H9 (cell line): ENCODE results near the gene AKAP11. TPM values are rescaled to one million over a fixed set of nuclear protein-coding genes. Genes with fewer than 3 reads are reported as not detected.

Source experiments
- DNase-seq: peaks from one replicate; pipeline ENCODE4 v3.0.0-alpha.2; 2017
- H2AFZ ChIP-seq: one replicate; pipeline ENCODE4 v1.6.1; 2013; ENCODE audit warnings: mild to moderate bottlenecking, low read length, control low read depth, moderate library complexity
- H2AK5ac ChIP-seq: 2 replicates; pipeline ENCODE4 v1.6.1; 2013; ENCODE audit warnings: low read length, control low read depth, mixed read lengths; ENCODE audit not compliant: insufficient read length
- H2BK120ac ChIP-seq: one replicate; pipeline ENCODE4 v1.6.1; 2013; ENCODE audit warnings: low read depth, mild to moderate bottlenecking, low read length, control low read depth, inconsistent platforms; ENCODE audit not compliant: poor library complexity, severe bottlenecking
- H2BK12ac ChIP-seq: 2 replicates; pipeline ENCODE4 v1.6.1; 2013; ENCODE audit warnings: low read length, control low read depth, mixed read lengths, low read depth; ENCODE audit not compliant: insufficient read length
- H2BK15ac ChIP-seq: 2 replicates; pipeline ENCODE4 v1.6.1; 2013; ENCODE audit warnings: low read depth, low read length, control low read depth
- H2BK20ac ChIP-seq: one replicate; pipeline ENCODE4 v1.6.1; 2013; ENCODE audit warnings: low read depth, mild to moderate bottlenecking, low read length, control low read depth, inconsistent platforms; ENCODE audit not compliant: poor library complexity, severe bottlenecking
- H2BK5ac ChIP-seq: 2 replicates; pipeline ENCODE4 v1.6.1; 2013; ENCODE audit warnings: low read length, control low read depth, mixed read lengths; ENCODE audit not compliant: insufficient read length
- H3K14ac ChIP-seq: 2 replicates; pipeline ENCODE4 v1.6.1; 2013; ENCODE audit warnings: low read length, control low read depth; ENCODE audit not compliant: insufficient read depth
- H3K18ac ChIP-seq: 2 replicates; pipeline ENCODE4 v1.6.1; 2013; ENCODE audit warnings: low read depth, mild to moderate bottlenecking, mixed read lengths, low read length, control low read depth; ENCODE audit not compliant: insufficient read length
- H3K23ac ChIP-seq: 2 replicates; pipeline ENCODE4 v1.6.1; 2013; ENCODE audit warnings: low read length, control low read depth, mixed read lengths, low read depth; ENCODE audit not compliant: insufficient read length
- H3K23me2 ChIP-seq: 2 replicates; pipeline ENCODE4 v1.6.1; 2013; ENCODE audit warnings: low read depth, mild to moderate bottlenecking, mixed read lengths, low read length, control low read depth; ENCODE audit not compliant: insufficient read length, poor library complexity, severe bottlenecking
- H3K27ac ChIP-seq: 2 replicates; pipeline ENCODE4 v1.5.1; 2013; ENCODE audit warnings: low read length, control low read depth, mixed read lengths, low read depth; ENCODE audit not compliant: insufficient read length
- H3K27me3 ChIP-seq: 2 replicates; pipeline ENCODE4 v1.6.1; 2013; ENCODE audit warnings: low read length, control low read depth, inconsistent platforms; ENCODE audit not compliant: insufficient read depth
- H3K4ac ChIP-seq: 2 replicates; pipeline ENCODE4 v1.6.1; 2013; ENCODE audit warnings: low read depth, mild to moderate bottlenecking, control low read depth, inconsistent platforms, low read length, moderate library complexity
- H3K4me1 ChIP-seq: 2 replicates; pipeline ENCODE4 v1.6.1; 2013; ENCODE audit warnings: low read length, control low read depth, inconsistent platforms; ENCODE audit not compliant: insufficient read depth
- H3K4me2 ChIP-seq: 2 replicates; pipeline ENCODE4 v1.6.1; 2013; ENCODE audit warnings: low read length, control low read depth, mixed read lengths; ENCODE audit not compliant: insufficient read length, insufficient read depth
- H3K56ac ChIP-seq: 2 replicates; pipeline ENCODE4 v1.6.1; 2013; ENCODE audit warnings: low read depth, mild to moderate bottlenecking, mixed read lengths, low read length, control low read depth; ENCODE audit not compliant: insufficient read length
- H3K79me1 ChIP-seq: 2 replicates; pipeline ENCODE4 v1.6.1; 2013; ENCODE audit warnings: low read depth, mild to moderate bottlenecking, moderate library complexity, low read length, control low read depth, inconsistent platforms; ENCODE audit not compliant: insufficient read depth, poor library complexity, severe bottlenecking
- H3K79me2 ChIP-seq: 2 replicates; pipeline ENCODE4 v1.6.1; 2013; ENCODE audit warnings: low read length, control low read depth, inconsistent platforms; ENCODE audit not compliant: insufficient read depth
- H3K9ac ChIP-seq: 2 replicates; pipeline ENCODE4 v1.6.1; 2013; ENCODE audit warnings: low read length, control low read depth, mixed read lengths; ENCODE audit not compliant: insufficient read length; ENCODE audit errors: extremely low read depth
- H3K9me3 ChIP-seq: one replicate; pipeline ENCODE4 v1.6.1; 2013; ENCODE audit warnings: low read depth, low read length, inconsistent platforms; ENCODE audit not compliant: control insufficient read depth
- H3T11ph ChIP-seq: one replicate; pipeline ENCODE4 v1.6.1; 2013; ENCODE audit warnings: mild to moderate bottlenecking, low read length, control low read depth, inconsistent platforms
- H4K20me1 ChIP-seq: one replicate; pipeline ENCODE4 v1.6.1; 2013; ENCODE audit not compliant: control insufficient read depth, insufficient read length, insufficient read depth
- H4K5ac ChIP-seq: 2 replicates; pipeline ENCODE4 v1.6.1; 2013; ENCODE audit warnings: low read depth, mild to moderate bottlenecking, mixed read lengths, low read length, control low read depth; ENCODE audit not compliant: insufficient read length
- H4K8ac ChIP-seq: replicated peaks from 2 replicates; pipeline ENCODE4 v1.6.1; 2013; ENCODE audit warnings: low read length, control low read depth, mixed read lengths, low read depth; ENCODE audit not compliant: insufficient read length
- H4K91ac ChIP-seq: 2 replicates; pipeline ENCODE4 v1.6.1; 2013; ENCODE audit warnings: low read depth, mild to moderate bottlenecking, moderate library complexity, mixed read lengths, low read length, control low read depth; ENCODE audit not compliant: insufficient read length
- H3K27ac Mint-ChIP-seq, 3 experiments: 2 replicates in 2 of 3; 3 replicates in 1 of 3; pipeline ENCODE4 v1.8.0; 2020 to 2021; ENCODE audit warnings: mixed read lengths in 3 of 3, mild to moderate bottlenecking in 1 of 3, moderate library complexity in 1 of 3
- H3K27me3 Mint-ChIP-seq: 2 replicates; pipeline ENCODE4 v1.8.0; 2021; ENCODE audit warnings: low read depth, mild to moderate bottlenecking, moderate library complexity, mixed read lengths
- H3K36me3 Mint-ChIP-seq, 3 experiments: 2 replicates in 2 of 3; 3 replicates in 1 of 3; pipeline ENCODE4 v1.8.0; 2020 to 2021; ENCODE audit warnings: low read depth in 3 of 3, mixed read lengths in 3 of 3; ENCODE audit not compliant: insufficient read depth in 1 of 3
- H3K4me1 Mint-ChIP-seq, 2 experiments: 2 replicates each; pipeline ENCODE4 v1.8.0; 2020; ENCODE audit warnings: mixed read lengths in 2 of 2
- H3K4me3 Mint-ChIP-seq, 2 experiments: 2 replicates in 1 of 2; 3 replicates in 1 of 2; pipeline ENCODE4 v1.8.0; 2020 to 2021; ENCODE audit warnings: mild to moderate bottlenecking in 2 of 2, mixed read lengths in 2 of 2, moderate library complexity in 1 of 2
- H3K9me3 Mint-ChIP-seq, 2 experiments: 2 replicates in 1 of 2; 3 replicates in 1 of 2; pipeline ENCODE4 v1.8.0; 2020; ENCODE audit warnings: mild to moderate bottlenecking in 2 of 2, mixed read lengths in 2 of 2, moderate library complexity in 1 of 2
- CTCF ChIP-seq: fragments of 200-600 bp; sonication (generic); conservative IDR thresholded peaks from 3 replicates; pipeline ENCODE4 v1.8.0; 2021; ENCODE audit warnings: antibody characterized with exemption, mild to moderate bottlenecking
- WGBS: extraction: QIAGEN DNeasy Blood & Tissue Kit; methylation state at CpG from one replicate; pipeline ENCODE4 v1.1.7; 2013; ENCODE audit warnings: missing lambda C conversion rate, low lambda C conversion rate, mixed read lengths; ENCODE audit not compliant: insufficient read length; ENCODE audit errors: extremely low coverage; 5-methylcytosine and 5-hydroxymethylcytosine counted together
- total RNA-seq: library from RNA; stranded (reverse); gene quantifications from 2 replicates; pipeline ENCODE4 v1.2.1, GENCODE V29; 2021

The AKAP11 gene
- total RNA-seq, 1 experiment from 2014 or later = 20.5 TPM

DNA sequence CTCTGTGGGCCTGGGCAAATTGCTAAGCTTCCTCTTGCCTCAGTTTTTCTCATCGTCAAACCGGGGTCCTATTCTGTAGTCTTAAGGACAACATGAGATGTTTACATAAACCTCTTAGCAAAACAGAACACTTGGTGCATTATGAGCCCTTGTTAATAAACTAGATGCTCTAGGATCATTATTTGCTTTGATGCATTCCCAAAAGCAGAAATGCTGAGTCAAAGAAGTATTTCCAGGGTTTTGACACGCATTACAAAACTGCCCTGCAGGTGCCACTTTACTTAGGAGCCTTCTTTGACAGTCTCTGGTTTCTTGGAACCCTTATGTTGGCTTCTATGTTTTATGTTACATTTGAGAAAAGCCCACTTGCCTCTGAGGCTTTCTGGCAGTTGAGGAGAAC, 12.1 kb downstream of the AKAP11 start:
- Mint-ChIP-seq H3K27ac (peak overlapping the region; percentile 24 to 73 (median 29); a peak in 4 of 7 replicates), H3K9me3 (no peaks in the 10 kb centered on the region), H3K4me1 (peaks cover 23 to 27% of the 10 kb centered on the region in 2 experiments), H3K36me3 (peaks cover 8 to 24% (median 16%) of the 10 kb centered on the region in 3 experiments; a peak in 6 of 7 replicates), H3K27me3 (no peaks in the 10 kb centered on the region), H3K4me3 (no peak overlapping the region)
- Histone ChIP-seq H2BK5ac (no peak overlapping the region), H3T11ph (no peak overlapping the region), H3K27ac (no peak overlapping the region), H3K27me3 (no peaks in the 10 kb centered on the region), H4K91ac (no peak overlapping the region), H2BK120ac (no peak overlapping the region), H4K5ac (no peak overlapping the region), H3K56ac (no peak overlapping the region), H3K9me3 (no peaks in the 10 kb centered on the region), H2BK20ac (no peak overlapping the region), H3K79me2 (peaks cover 2% of the 10 kb centered on the region; the same call in 1 of the 2 replicates), H2BK12ac (no peak overlapping the region), H4K8ac (no peak overlapping the region), H3K14ac (no peak overlapping the region), H2BK15ac (no peak overlapping the region), H3K79me1 (no peaks in the 10 kb centered on the region), H3K9ac (no peak overlapping the region), H3K23me2 (no peaks in the 10 kb centered on the region), H3K18ac (no peak overlapping the region), H2AK5ac (no peak overlapping the region), H2AFZ (no peak overlapping the region), H3K4me2 (no peak overlapping the region), H3K4me1 (peaks cover 5% of the 10 kb centered on the region; the same call in 1 of the 2 replicates), H4K20me1 (no peaks in the 10 kb centered on the region), H3K4ac (no peak overlapping the region), H3K23ac (no peak overlapping the region)
- DNase-seq = no peak
- TF ChIP-seq CTCF = no peak
- no CpG with 5 or more reads among the region's 3 CpGs for WGBS
